Mesendoderm (in vitro differentiated cells): ENCODE measurements around the gene KCNG1.

ENCODE experiments used
- DNase-seq: peaks from one replicate; pipeline ENCODE4 v3.0.0; 2013
- H2AK5ac ChIP-seq: 2 replicates; pipeline ENCODE4 v1.6.1; 2013; ENCODE audit warnings: low read length, inconsistent platforms
- H2BK120ac ChIP-seq: 2 replicates; pipeline ENCODE4 v1.6.1; 2013; ENCODE audit warnings: low read depth, mild to moderate bottlenecking, low read length, moderate library complexity, mixed read lengths
- H2BK15ac ChIP-seq: replicated peaks from 2 replicates; pipeline ENCODE4 v1.6.1; 2013; ENCODE audit warnings: low read depth, mild to moderate bottlenecking, moderate library complexity
- H2BK5ac ChIP-seq: 2 replicates; pipeline ENCODE4 v1.6.1; 2013; ENCODE audit warnings: low read length, inconsistent platforms
- H3K18ac ChIP-seq: 2 replicates; pipeline ENCODE4 v1.6.1; 2013; ENCODE audit warnings: mild to moderate bottlenecking, low read length, mixed read lengths
- H3K23ac ChIP-seq: one replicate; pipeline ENCODE4 v1.6.1; 2013; ENCODE audit warnings: low read length
- H3K27ac ChIP-seq: 2 replicates; pipeline ENCODE4 v1.5.1; 2013; ENCODE audit warnings: low read depth, mild to moderate bottlenecking, inconsistent platforms, low read length, moderate library complexity
- H3K27me3 ChIP-seq: 2 replicates; pipeline ENCODE4 v1.6.1; 2013; ENCODE audit warnings: low read length, control low read depth, mild to moderate bottlenecking, inconsistent platforms; ENCODE audit not compliant: insufficient read depth, poor library complexity
- H3K36me3 ChIP-seq: 2 replicates; pipeline ENCODE4 v1.6.1; 2013; ENCODE audit warnings: low read length, inconsistent platforms; ENCODE audit not compliant: control insufficient read depth, insufficient read depth
- H3K4ac ChIP-seq: one replicate; pipeline ENCODE4 v1.6.1; 2013; ENCODE audit warnings: low read depth, mild to moderate bottlenecking, low read length, moderate library complexity
- H3K4me1 ChIP-seq: 2 replicates; pipeline ENCODE4 v1.6.1; 2013; ENCODE audit warnings: low read depth, low read length, inconsistent platforms; ENCODE audit not compliant: control insufficient read depth
- H3K4me2 ChIP-seq: 2 replicates; pipeline ENCODE4 v1.6.1; 2013; ENCODE audit warnings: low read length
- H3K4me3 ChIP-seq: 2 replicates; pipeline ENCODE4 v1.5.1; 2013; ENCODE audit warnings: mild to moderate bottlenecking, low read length
- H3K56ac ChIP-seq: one replicate; pipeline ENCODE4 v1.6.1; 2013; ENCODE audit warnings: low read length
- H3K79me1 ChIP-seq: 2 replicates; pipeline ENCODE4 v1.6.1; 2013; ENCODE audit warnings: low read length, inconsistent platforms
- H3K79me2 ChIP-seq: 2 replicates; pipeline ENCODE4 v1.6.1; 2013; ENCODE audit warnings: mild to moderate bottlenecking, low read length; ENCODE audit not compliant: control insufficient read depth, insufficient read depth
- H3K9ac ChIP-seq: 2 replicates; pipeline ENCODE4 v1.6.1; 2013; ENCODE audit warnings: low read length, inconsistent platforms
- H4K5ac ChIP-seq: one replicate; pipeline ENCODE4 v1.6.1; 2013; ENCODE audit warnings: low read length
- H4K8ac ChIP-seq: one replicate; pipeline ENCODE4 v1.6.1; 2013; ENCODE audit warnings: low read depth, mild to moderate bottlenecking, control low read depth, low read length, moderate library complexity
- WGBS: extraction: QIAGEN DNeasy Blood & Tissue Kit; methylation state at CpG from one replicate; pipeline ENCODE4 v1.1.7; 2013; ENCODE audit warnings: low lambda C conversion rate, missing lambda C conversion rate; ENCODE audit not compliant: insufficient coverage; ENCODE audit errors: extremely low coverage; 5-methylcytosine and 5-hydroxymethylcytosine counted together

KCNG1 gene

GRCh38 chr20:51010043-51010365 lies 12.9 kb downstream of the KCNG1 start:
- no peak overlapping the region for H2BK120ac ChIP-seq
- H2BK15ac ChIP-seq: no peak overlapping the region
- peaks cover 14% of the 10 kb centered on the region for H3K36me3 ChIP-seq
- no peak overlapping the region for H3K56ac ChIP-seq
- no peak overlapping the region for H4K5ac ChIP-seq
- no peak overlapping the region for H2BK5ac ChIP-seq
- H3K27me3 ChIP-seq: no peaks in the 10 kb centered on the region
- H4K8ac ChIP-seq: no peak overlapping the region
- H3K4me1 ChIP-seq: peaks cover 10% of the 10 kb centered on the region
- H3K18ac ChIP-seq: no peak overlapping the region
- H3K9ac ChIP-seq: no peak overlapping the region
- no peak for DNase-seq
- H3K4me3 ChIP-seq: no peak overlapping the region
- H3K4me2 ChIP-seq: no peak overlapping the region
- no peak overlapping the region for H3K27ac ChIP-seq
- no peak overlapping the region for H2AK5ac ChIP-seq
- H3K23ac ChIP-seq: no peak overlapping the region
- no peak overlapping the region for H3K4ac ChIP-seq
- WGBS: no CpG with 5 or more reads among the region's 33 CpGs
- H3K79me1 ChIP-seq: peaks cover 22% of the 10 kb centered on the region
- peaks cover 1% of the 10 kb centered on the region for H3K79me2 ChIP-seq

- Histone ChIP-seq H3K4ac (no peak overlapping the region), H2BK120ac (no peak overlapping the region), H3K18ac (no peak overlapping the region), H2AK5ac (no peak overlapping the region), H3K79me2 (no peaks in the 10 kb centered on the region), H3K4me1 (peaks cover 5% of the 10 kb centered on the region), H3K23ac (no peak overlapping the region), H2BK5ac (no peak overlapping the region), H3K79me1 (peaks cover 17% of the 10 kb centered on the region), H3K4me3 (no peak overlapping the region), H3K56ac (no peak overlapping the region), H3K9ac (no peak overlapping the region), H3K4me2 (no peak overlapping the region), H3K36me3 (peaks cover 14% of the 10 kb centered on the region), H4K5ac (no peak overlapping the region), H2BK15ac (no peak overlapping the region), H3K27ac (no peak overlapping the region), H4K8ac (no peak overlapping the region), H3K27me3 (no peaks in the 10 kb centered on the region)
- WGBS: no CpG with 5 or more reads among the region's 58 CpGs
- DNase-seq: no peak
Observed at GRCh38 chr20:51009303-51010042, 13.4 kb downstream of the KCNG1 start.

- no peak overlapping the region for H3K4me3 ChIP-seq
- H3K27ac ChIP-seq: no peak overlapping the region
- no peak overlapping the region for H3K23ac ChIP-seq
- H3K4ac ChIP-seq: no peak overlapping the region
- no peak overlapping the region for H4K5ac ChIP-seq
- H3K36me3 ChIP-seq: peaks cover 19% of the 10 kb centered on the region
- no peak overlapping the region for H3K4me2 ChIP-seq
- H4K8ac ChIP-seq: no peak overlapping the region
- H3K4me1 ChIP-seq: no peaks in the 10 kb centered on the region
- no peaks in the 10 kb centered on the region for H3K79me2 ChIP-seq
- WGBS: no CpG with 5 or more reads among the region's 5 CpGs
- H2AK5ac ChIP-seq: no peak overlapping the region
- H3K18ac ChIP-seq: no peak overlapping the region
- DNase-seq: no peak
- H3K27me3 ChIP-seq: no peaks in the 10 kb centered on the region
- no peak overlapping the region for H3K56ac ChIP-seq
- no peak overlapping the region for H3K9ac ChIP-seq
- no peak overlapping the region for H2BK15ac ChIP-seq
- no peak overlapping the region for H2BK5ac ChIP-seq
- H2BK120ac ChIP-seq: no peak overlapping the region
- peaks cover 13% of the 10 kb centered on the region for H3K79me1 ChIP-seq
Observed at GRCh38 chr20:51008718-51009117, 14.2 kb downstream of the KCNG1 start.

GRCh38 chr20:51005214-51005613 lies 17.7 kb downstream of the KCNG1 start:
- H2BK5ac ChIP-seq: no peak overlapping the region
- no peak for DNase-seq
- H2BK15ac ChIP-seq: no peak overlapping the region
- H3K27ac ChIP-seq: no peak overlapping the region
- peaks cover 6% of the 10 kb centered on the region for H3K79me1 ChIP-seq
- H3K56ac ChIP-seq: no peak overlapping the region
- no CpG with 5 or more reads among the region's 7 CpGs for WGBS
- H3K9ac ChIP-seq: no peak overlapping the region
- H4K5ac ChIP-seq: no peak overlapping the region
- no peak overlapping the region for H3K23ac ChIP-seq
- H3K4me3 ChIP-seq: no peak overlapping the region
- H3K4ac ChIP-seq: no peak overlapping the region
- no peak overlapping the region for H3K18ac ChIP-seq
- no peaks in the 10 kb centered on the region for H3K4me1 ChIP-seq
- H4K8ac ChIP-seq: no peak overlapping the region
- H3K4me2 ChIP-seq: no peak overlapping the region
- H3K27me3 ChIP-seq: no peaks in the 10 kb centered on the region
- H3K36me3 ChIP-seq: peaks cover 26% of the 10 kb centered on the region
- H2BK120ac ChIP-seq: no peak overlapping the region
- H3K79me2 ChIP-seq: no peaks in the 10 kb centered on the region
- no peak overlapping the region for H2AK5ac ChIP-seq

GRCh38 chr20:51004781-51005180 lies 18.1 kb downstream of the KCNG1 start:
- Histone ChIP-seq H3K4ac (no peak overlapping the region), H2AK5ac (no peak overlapping the region), H3K27me3 (no peaks in the 10 kb centered on the region), H3K18ac (no peak overlapping the region), H4K8ac (no peak overlapping the region), H2BK120ac (no peak overlapping the region), H3K9ac (no peak overlapping the region), H3K56ac (no peak overlapping the region), H2BK15ac (no peak overlapping the region), H2BK5ac (no peak overlapping the region), H3K4me1 (no peaks in the 10 kb centered on the region), H3K79me2 (no peaks in the 10 kb centered on the region), H4K5ac (no peak overlapping the region), H3K27ac (no peak overlapping the region), H3K79me1 (peaks cover 6% of the 10 kb centered on the region), H3K23ac (no peak overlapping the region), H3K36me3 (peaks cover 25% of the 10 kb centered on the region), H3K4me3 (no peak overlapping the region), H3K4me2 (no peak overlapping the region)
- WGBS: no CpG with 5 or more reads among the region's 9 CpGs
- DNase-seq: no peak

- no CpG with 5 or more reads among the region's 44 CpGs for WGBS
- Histone ChIP-seq H4K8ac (no peak overlapping the region), H2BK15ac (no peak overlapping the region), H3K4ac (no peak overlapping the region), H3K9ac (no peak overlapping the region), H3K79me2 (no peaks in the 10 kb centered on the region), H4K5ac (no peak overlapping the region), H3K4me2 (no peak overlapping the region), H3K18ac (no peak overlapping the region), H2BK120ac (no peak overlapping the region), H3K4me1 (no peaks in the 10 kb centered on the region), H3K4me3 (no peak overlapping the region), H3K27ac (no peak overlapping the region), H3K56ac (no peak overlapping the region), H2BK5ac (no peak overlapping the region), H3K27me3 (no peaks in the 10 kb centered on the region), H3K23ac (no peak overlapping the region), H3K79me1 (peaks cover 5% of the 10 kb centered on the region), H2AK5ac (no peak overlapping the region), H3K36me3 (peaks cover 23% of the 10 kb centered on the region)
- DNase-seq: no peak
Observed at GRCh38 chr20:51004305-51004727, 18.6 kb downstream of the KCNG1 start.
